HEK293 (cell line): ENCODE results near the gene INVS.

Experiments used
- CTCF ChIA-PET: fragments of 350-600 bp; formaldehyde crosslinking; extraction: SDS; loops from one replicate; lab custom pipeline; 2021; ENCODE audit warnings: antibody characterized with exemption; lab: Yijun Ruan, JAX
- POLR2A ChIA-PET: fragments of 300-600 bp; formaldehyde crosslinking; extraction: SDS; loops from one replicate; lab custom pipeline; 2020; ENCODE audit warnings: antibody characterized with exemption, inconsistent platforms; lab: Yijun Ruan, JAX
- H3K27ac ChIP-seq: fragments of 200-500 bp; sonication (Bioruptor generic); 2 replicates; pipeline ENCODE4 v1.5.1; 2014; ENCODE audit warnings: low read depth, low read length, control low read depth, inconsistent platforms; ENCODE audit errors: extremely low read depth
- H3K36me3 ChIP-seq, 2 experiments: fragments of 200-500 bp in 1 of 2; sonication (Bioruptor generic) in 1 of 2; 1 replicate in 1 of 2; 2 replicates in 1 of 2; pipeline ENCODE4 v1.5.1; 2014 to 2017; ENCODE audit warnings: inconsistent platforms in 2 of 2, low read length in 2 of 2; ENCODE audit not compliant: control insufficient read depth in 2 of 2, insufficient read depth in 1 of 2
- H3K4me1 ChIP-seq: fragments of 200-500 bp; sonication (Bioruptor generic); 2 replicates; pipeline ENCODE4 v1.5.1; 2014; ENCODE audit warnings: mild to moderate bottlenecking, low read length, inconsistent platforms; ENCODE audit not compliant: control insufficient read depth, insufficient read depth
- H3K4me3 ChIP-seq: 2 replicates; pipeline ENCODE4 v1.5.1; 2011; ENCODE audit warnings: low read depth, mild to moderate bottlenecking, control low read depth, low read length, moderate library complexity
- H3K9me3 ChIP-seq: fragments of 200-500 bp; sonication (Bioruptor generic); 2 replicates; pipeline ENCODE4 v1.5.1; 2014; ENCODE audit warnings: low read depth, low read length, inconsistent platforms; ENCODE audit not compliant: control insufficient read depth, insufficient read depth
- KLF8 ChIP-seq: fragments of 450-650 bp; formaldehyde crosslinking; IDR thresholded peaks from 2 replicates; pipeline ENCODE4 v1.5.1; 2016; ENCODE audit warnings: missing biosample characterization, missing genetic modification characterization
- OVOL3 ChIP-seq: fragments of 450-650 bp; formaldehyde crosslinking; IDR thresholded peaks from 2 replicates; pipeline ENCODE4 v1.5.1; 2016; ENCODE audit warnings: missing biosample characterization, missing genetic modification characterization
- SALL2 ChIP-seq: fragments of 450-650 bp; formaldehyde crosslinking; IDR thresholded peaks from 2 replicates; pipeline ENCODE4 v1.5.0; 2017; ENCODE audit warnings: missing biosample characterization, mild to moderate bottlenecking, missing genetic modification characterization, borderline replicate concordance
- YY2 ChIP-seq: fragments of 450-650 bp; formaldehyde crosslinking; IDR thresholded peaks from 2 replicates; pipeline ENCODE4 v1.5.1; 2016; ENCODE audit warnings: missing biosample characterization, missing genetic modification characterization
- ZBTB21 ChIP-seq: fragments of 450-650 bp; formaldehyde crosslinking; IDR thresholded peaks from 2 replicates; pipeline ENCODE4 v1.5.1; 2017; ENCODE audit warnings: missing biosample characterization, missing genetic modification characterization
- ZNF157 ChIP-seq: fragments of 450-650 bp; formaldehyde crosslinking; IDR thresholded peaks from 2 replicates; pipeline ENCODE4 v1.5.1; 2016; ENCODE audit warnings: missing biosample characterization, missing genetic modification characterization
- ZNF214 ChIP-seq: fragments of 450-650 bp; formaldehyde crosslinking; IDR thresholded peaks from 2 replicates; pipeline ENCODE4 v1.5.1; 2017; ENCODE audit warnings: missing biosample characterization, mild to moderate bottlenecking, missing genetic modification characterization, borderline replicate concordance
- ZNF24 ChIP-seq: fragments of 450-650 bp; formaldehyde crosslinking; IDR thresholded peaks from 2 replicates; pipeline ENCODE4 v1.5.1; 2016; ENCODE audit warnings: missing biosample characterization, missing genetic modification characterization
- ZNF292 ChIP-seq: fragments of 450-650 bp; formaldehyde crosslinking; IDR thresholded peaks from 2 replicates; pipeline ENCODE4 v1.5.1; 2016; ENCODE audit warnings: low read depth, missing biosample characterization, missing genetic modification characterization, borderline replicate concordance
- ZNF394 ChIP-seq: fragments of 450-650 bp; formaldehyde crosslinking; IDR thresholded peaks from 2 replicates; pipeline ENCODE4 v1.5.1; 2016; ENCODE audit warnings: missing biosample characterization, missing genetic modification characterization, mild to moderate bottlenecking, moderate library complexity, borderline replicate concordance
- ZNF404 ChIP-seq: fragments of 450-650 bp; formaldehyde crosslinking; IDR thresholded peaks from 2 replicates; pipeline ENCODE4 v1.5.1; 2017; ENCODE audit warnings: missing biosample characterization, missing genetic modification characterization
- ZNF416 ChIP-seq: fragments of 450-650 bp; formaldehyde crosslinking; IDR thresholded peaks from 2 replicates; pipeline ENCODE4 v1.5.1; 2016; ENCODE audit warnings: missing biosample characterization, missing genetic modification characterization
- ZNF629 ChIP-seq: fragments of 450-650 bp; formaldehyde crosslinking; IDR thresholded peaks from 2 replicates; pipeline ENCODE4 v1.5.1; 2017; ENCODE audit warnings: missing biosample characterization, missing genetic modification characterization
- ZNF658 ChIP-seq: fragments of 450-650 bp; formaldehyde crosslinking; IDR thresholded peaks from 2 replicates; pipeline ENCODE4; 2016; ENCODE audit warnings: missing biosample characterization, missing genetic modification characterization
- ZNF664 ChIP-seq: fragments of 450-650 bp; formaldehyde crosslinking; IDR thresholded peaks from 2 replicates; pipeline ENCODE4 v1.5.1; 2016; ENCODE audit warnings: missing biosample characterization, missing genetic modification characterization
- ZNF791 ChIP-seq: fragments of 450-650 bp; formaldehyde crosslinking; IDR thresholded peaks from 2 replicates; pipeline ENCODE4 v1.5.1; 2016; ENCODE audit warnings: missing biosample characterization, missing genetic modification characterization
- TF ChIP-seq, protein P1 (sequence below): fragments of 450-650 bp; formaldehyde crosslinking; conservative IDR thresholded peaks from 2 replicates; pipeline ENCODE4 v1.5.1; 2016; ENCODE audit warnings: low read depth, missing biosample characterization, missing genetic modification characterization
- TF ChIP-seq, protein P2 (sequence below): IDR thresholded peaks from 2 replicates; pipeline ENCODE4 v1.6.1; 2011; ENCODE audit warnings: mild to moderate bottlenecking, low read depth, low read length, borderline replicate concordance
- TF ChIP-seq, protein P3 (sequence below): fragments of 450-650 bp; formaldehyde crosslinking; IDR thresholded peaks from 2 replicates; pipeline ENCODE4 v1.5.1; 2016; ENCODE audit warnings: missing biosample characterization, missing genetic modification characterization
- TF ChIP-seq, protein P4 (sequence below): fragments of 450-650 bp; formaldehyde crosslinking; optimal IDR thresholded peaks from 2 replicates; pipeline ENCODE3; 2016; ENCODE audit warnings: missing biosample characterization, mild to moderate bottlenecking, missing genetic modification characterization

The INVS gene

DNA sequence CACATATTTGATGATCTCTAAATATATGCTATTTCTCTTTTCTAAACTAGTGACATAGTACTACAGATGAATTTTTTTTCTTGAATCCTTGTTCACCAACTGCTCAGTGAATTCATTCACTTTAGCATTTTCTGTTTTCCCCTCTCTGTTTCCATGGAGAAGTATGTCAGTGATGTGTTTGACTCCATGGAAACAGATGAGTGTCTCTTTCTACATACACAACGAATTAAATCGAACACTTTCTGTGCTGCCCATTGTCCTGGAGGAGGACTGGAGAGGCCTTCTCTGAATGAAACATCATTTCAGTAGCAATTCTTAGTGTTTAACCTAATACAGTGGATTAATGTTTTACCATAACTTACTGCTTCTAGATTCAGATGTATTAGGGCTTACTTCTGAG lies 9.5 kb downstream of the INVS start:
- CTCF ChIA-PET = no interaction called here
- peaks cover 27 to 65% of the 10 kb centered on the region in 2 experiments; a peak in 2 of 3 replicates for H3K36me3 ChIP-seq
- H3K27ac ChIP-seq = no peak overlapping the region
- no peaks in the 10 kb centered on the region for H3K4me1 ChIP-seq
- H3K4me3 ChIP-seq = no peak overlapping the region
- no peaks in the 10 kb centered on the region for H3K9me3 ChIP-seq
- POLR2A ChIA-PET = no interaction called here
- TF ChIP-seq ZBTB21 (tag by site-specific recombination) = no peak
- TF ChIP-seq YY2 (tag by site-specific recombination) = no peak
- TF ChIP-seq ZNF292 (tag by site-specific recombination) = no peak
- TF ChIP-seq, protein P1, sequence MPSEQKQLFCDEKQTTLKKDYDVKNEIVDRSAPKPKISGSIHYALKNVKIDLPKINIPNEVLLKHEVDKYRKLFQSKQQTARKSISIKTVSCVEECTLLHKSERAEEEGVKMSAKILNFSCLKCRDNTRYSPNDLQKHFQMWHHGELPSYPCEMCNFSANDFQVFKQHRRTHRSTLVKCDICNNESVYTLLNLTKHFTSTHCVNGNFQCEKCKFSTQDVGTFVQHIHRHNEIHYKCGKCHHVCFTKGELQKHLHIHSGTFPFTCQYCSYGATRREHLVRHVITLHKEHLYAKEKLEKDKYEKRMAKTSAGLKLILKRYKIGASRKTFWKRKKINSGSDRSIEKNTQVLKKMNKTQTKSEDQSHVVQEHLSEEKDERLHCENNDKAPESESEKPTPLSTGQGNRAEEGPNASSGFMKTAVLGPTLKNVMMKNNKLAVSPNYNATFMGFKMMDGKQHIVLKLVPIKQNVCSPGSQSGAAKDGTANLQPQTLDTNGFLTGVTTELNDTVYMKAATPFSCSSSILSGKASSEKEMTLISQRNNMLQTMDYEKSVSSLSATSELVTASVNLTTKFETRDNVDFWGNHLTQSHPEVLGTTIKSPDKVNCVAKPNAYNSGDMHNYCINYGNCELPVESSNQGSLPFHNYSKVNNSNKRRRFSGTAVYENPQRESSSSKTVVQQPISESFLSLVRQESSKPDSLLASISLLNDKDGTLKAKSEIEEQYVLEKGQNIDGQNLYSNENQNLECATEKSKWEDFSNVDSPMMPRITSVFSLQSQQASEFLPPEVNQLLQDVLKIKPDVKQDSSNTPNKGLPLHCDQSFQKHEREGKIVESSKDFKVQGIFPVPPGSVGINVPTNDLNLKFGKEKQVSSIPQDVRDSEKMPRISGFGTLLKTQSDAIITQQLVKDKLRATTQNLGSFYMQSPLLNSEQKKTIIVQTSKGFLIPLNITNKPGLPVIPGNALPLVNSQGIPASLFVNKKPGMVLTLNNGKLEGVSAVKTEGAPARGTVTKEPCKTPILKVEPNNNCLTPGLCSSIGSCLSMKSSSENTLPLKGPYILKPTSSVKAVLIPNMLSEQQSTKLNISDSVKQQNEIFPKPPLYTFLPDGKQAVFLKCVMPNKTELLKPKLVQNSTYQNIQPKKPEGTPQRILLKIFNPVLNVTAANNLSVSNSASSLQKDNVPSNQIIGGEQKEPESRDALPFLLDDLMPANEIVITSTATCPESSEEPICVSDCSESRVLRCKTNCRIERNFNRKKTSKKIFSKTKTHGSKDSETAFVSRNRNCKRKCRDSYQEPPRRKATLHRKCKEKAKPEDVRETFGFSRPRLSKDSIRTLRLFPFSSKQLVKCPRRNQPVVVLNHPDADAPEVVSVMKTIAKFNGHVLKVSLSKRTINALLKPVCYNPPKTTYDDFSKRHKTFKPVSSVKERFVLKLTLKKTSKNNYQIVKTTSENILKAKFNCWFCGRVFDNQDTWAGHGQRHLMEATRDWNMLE (tag by site-specific recombination) = no peak
- no peak for TF ChIP-seq ZNF629 (tag by site-specific recombination)
- TF ChIP-seq, protein P2, sequence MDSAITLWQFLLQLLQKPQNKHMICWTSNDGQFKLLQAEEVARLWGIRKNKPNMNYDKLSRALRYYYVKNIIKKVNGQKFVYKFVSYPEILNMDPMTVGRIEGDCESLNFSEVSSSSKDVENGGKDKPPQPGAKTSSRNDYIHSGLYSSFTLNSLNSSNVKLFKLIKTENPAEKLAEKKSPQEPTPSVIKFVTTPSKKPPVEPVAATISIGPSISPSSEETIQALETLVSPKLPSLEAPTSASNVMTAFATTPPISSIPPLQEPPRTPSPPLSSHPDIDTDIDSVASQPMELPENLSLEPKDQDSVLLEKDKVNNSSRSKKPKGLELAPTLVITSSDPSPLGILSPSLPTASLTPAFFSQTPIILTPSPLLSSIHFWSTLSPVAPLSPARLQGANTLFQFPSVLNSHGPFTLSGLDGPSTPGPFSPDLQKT = no peak
- no peak for TF ChIP-seq ZNF791 (tag by site-specific recombination)
- no peak for TF ChIP-seq ZNF664 (tag by site-specific recombination)
- TF ChIP-seq ZNF157 = no peak
- TF ChIP-seq ZNF404 (tag by site-specific recombination) = no peak
- TF ChIP-seq SALL2 = no peak
- TF ChIP-seq, protein P3, sequence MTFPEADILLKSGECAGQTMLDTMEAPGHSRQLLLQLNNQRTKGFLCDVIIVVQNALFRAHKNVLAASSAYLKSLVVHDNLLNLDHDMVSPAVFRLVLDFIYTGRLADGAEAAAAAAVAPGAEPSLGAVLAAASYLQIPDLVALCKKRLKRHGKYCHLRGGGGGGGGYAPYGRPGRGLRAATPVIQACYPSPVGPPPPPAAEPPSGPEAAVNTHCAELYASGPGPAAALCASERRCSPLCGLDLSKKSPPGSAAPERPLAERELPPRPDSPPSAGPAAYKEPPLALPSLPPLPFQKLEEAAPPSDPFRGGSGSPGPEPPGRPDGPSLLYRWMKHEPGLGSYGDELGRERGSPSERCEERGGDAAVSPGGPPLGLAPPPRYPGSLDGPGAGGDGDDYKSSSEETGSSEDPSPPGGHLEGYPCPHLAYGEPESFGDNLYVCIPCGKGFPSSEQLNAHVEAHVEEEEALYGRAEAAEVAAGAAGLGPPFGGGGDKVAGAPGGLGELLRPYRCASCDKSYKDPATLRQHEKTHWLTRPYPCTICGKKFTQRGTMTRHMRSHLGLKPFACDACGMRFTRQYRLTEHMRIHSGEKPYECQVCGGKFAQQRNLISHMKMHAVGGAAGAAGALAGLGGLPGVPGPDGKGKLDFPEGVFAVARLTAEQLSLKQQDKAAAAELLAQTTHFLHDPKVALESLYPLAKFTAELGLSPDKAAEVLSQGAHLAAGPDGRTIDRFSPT (tag by site-specific recombination) = no peak
- TF ChIP-seq OVOL3 (tag by site-specific recombination) = no peak
- TF ChIP-seq KLF8 = no peak
- no peak for TF ChIP-seq ZNF24 (tag by site-specific recombination)
- no peak for TF ChIP-seq ZNF658 (tag by site-specific recombination)
- TF ChIP-seq, protein P4, sequence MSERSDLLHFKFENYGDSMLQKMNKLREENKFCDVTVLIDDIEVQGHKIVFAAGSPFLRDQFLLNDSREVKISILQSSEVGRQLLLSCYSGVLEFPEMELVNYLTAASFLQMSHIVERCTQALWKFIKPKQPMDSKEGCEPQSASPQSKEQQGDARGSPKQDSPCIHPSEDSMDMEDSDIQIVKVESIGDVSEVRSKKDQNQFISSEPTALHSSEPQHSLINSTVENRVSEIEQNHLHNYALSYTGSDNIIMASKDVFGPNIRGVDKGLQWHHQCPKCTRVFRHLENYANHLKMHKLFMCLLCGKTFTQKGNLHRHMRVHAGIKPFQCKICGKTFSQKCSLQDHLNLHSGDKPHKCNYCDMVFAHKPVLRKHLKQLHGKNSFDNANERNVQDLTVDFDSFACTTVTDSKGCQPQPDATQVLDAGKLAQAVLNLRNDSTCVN (tag by site-specific recombination) = no peak
- no peak for TF ChIP-seq ZNF416 (tag by site-specific recombination)
- no peak for TF ChIP-seq ZNF394 (tag by site-specific recombination)
- no peak for TF ChIP-seq ZNF214 (tag by site-specific recombination)
- TF ChIP-seq, all 188 proteins: peak for 0
